ENCODE results near the gene LEMD2.
A peak's percentile ranks its signal among the peaks of the same experiment; 100 is the strongest.

Gene LEMD2

GRCh38 chr6:33758815-33759216, 30.1 kb downstream of the LEMD2 start (continued):
- peak; percentile 50; the same call in 1 of the 2 replicates for TF ChIP-seq ZBTB44 (tag by site-specific recombination; IDR thresholded peaks at IDR 0.05)
- no peak for TF ChIP-seq ZNF114 (tag by site-specific recombination; IDR thresholded peaks at IDR 0.05)
- TF ChIP-seq ZNF701 (tag by site-specific recombination; IDR thresholded peaks at IDR 0.05) = no peak
- no peak for TF ChIP-seq ZXDB (tag by site-specific recombination; IDR thresholded peaks at IDR 0.05)
- no peak for TF ChIP-seq MEIS1 (CRISPR knock-in tag; IDR thresholded peaks at IDR 0.05; ENCODE audit: borderline replicate concordance)
- TF ChIP-seq ELK4 (IDR thresholded peaks at IDR 0.05; ENCODE audit: borderline replicate concordance, low read depth, low read length) = no peak
- peak; percentile 71 for TF ChIP-seq FEZF1 (tag by site-specific recombination; IDR thresholded peaks at IDR 0.05)
- TF ChIP-seq ZNF362 (tag by site-specific recombination; IDR thresholded peaks at IDR 0.05) = no peak
- TF ChIP-seq ZEB2 (tag by site-specific recombination; IDR thresholded peaks at IDR 0.05) = peak; percentile 70
- no peak for TF ChIP-seq ZNF513 (tag by site-specific recombination; IDR thresholded peaks at IDR 0.05)
- peak; percentile 74 for TF ChIP-seq ZNF843 (tag by site-specific recombination; IDR thresholded peaks at IDR 0.05)
- TF ChIP-seq EGR2 (tag by site-specific recombination; IDR thresholded peaks at IDR 0.05; ENCODE audit: low read depth) = peak; percentile 91
- TF ChIP-seq ZNF184 (tag by site-specific recombination; IDR thresholded peaks at IDR 0.05) = no peak
- no peak for TF ChIP-seq PBX3 (CRISPR knock-in tag; IDR thresholded peaks at IDR 0.05)
- no peak for TF ChIP-seq ZNF830 (tag by site-specific recombination; IDR thresholded peaks at IDR 0.05; ENCODE audit: low read depth)
- peak; percentile 47; the same call in 1 of the 2 replicates for TF ChIP-seq ZNF24 (tag by site-specific recombination; IDR thresholded peaks at IDR 0.05)
- TF ChIP-seq ZNF660 (tag by site-specific recombination; IDR thresholded peaks at IDR 0.05) = no peak

GRCh38 chr6:33757906-33758305, 31.0 kb downstream of the LEMD2 start:
- POLR2A ChIA-PET = interaction anchor here (1.4 kb wide), 1 partner anchor 10 kb away, joined by 3 read pairs; no protein-coding TSS in a partner anchor

More at GRCh38 chr6:33757906-33758305, 31.0 kb downstream of the LEMD2 start:
- Histone ChIP-seq H3K9me3 (ENCODE audit: control insufficient read depth, insufficient read depth, low read depth, low read length) (no peaks in the 10 kb centered on the region), H3K4me1 (ENCODE audit: control insufficient read depth, insufficient read depth, low read length) (peaks cover 27% of the 10 kb centered on the region), H3K36me3 (ENCODE audit: control insufficient read depth in 2 of 2, insufficient read depth in 1 of 2, low read length in 2 of 2) (no peaks in the 10 kb centered on the region), H3K4me3 (ENCODE audit: low read depth, low read length) (no peak overlapping the region), H3K27ac (ENCODE audit: extremely low read depth, low read depth, low read length) (no peak overlapping the region)
- TF ChIP-seq GLIS1 (tag by site-specific recombination; IDR thresholded peaks at IDR 0.05) = peak; percentile 45; the same call in 1 of the 2 replicates
- no peak for TF ChIP-seq ZNF776 (tag by site-specific recombination; IDR thresholded peaks at IDR 0.05; ENCODE audit: borderline replicate concordance)
- CTCF ChIA-PET = interaction anchor here (0.7 to 12.1 kb wide), 7 partner anchors 12 to 423 kb away, joined by 3 to 193 read pairs (median 4); partner anchors contain the start of genes IP6K3 and UQCC2

Measured in HEK293 (cell line).